HCT116 (cell line): ENCODE data around the gene SDK1. TPM values are rescaled to one million over a fixed set of nuclear protein-coding genes. Genes with fewer than 3 reads are reported as not detected.

Experiments
- ATAC-seq: fragments of 200-7000 bp; cut with Tn5 transposase; 2 replicates; pipeline ENCODE4 v1.9.1; 2020; ENCODE audit warnings: mild to moderate bottlenecking, moderate library complexity
- BruUV-seq: library from RNA; stranded (reverse); fragments of 400-500 nt; replicated peaks from 2 replicates; lab custom pipeline; 2021; lab: Mats Ljungman, UMichigan
- CTCF ChIA-PET: fragments of 300-600 bp; sonication (Branson Sonifier 250); formaldehyde crosslinking; loops from one replicate; lab custom pipeline; 2021; ENCODE audit warnings: antibody characterized with exemption; lab: Charles Lee
- POLR2A ChIA-PET: fragments of 300-600, 350-600 bp; sonication (Branson Sonifier 250); formaldehyde crosslinking; loops from one replicate; lab custom pipeline; 2021; ENCODE audit warnings: antibody characterized with exemption; lab: Charles Lee
- RAD21 ChIA-PET, 2 experiments: fragments of 300-600 bp; sonication (Branson Sonifier 250); formaldehyde crosslinking; loops; one replicate each; lab custom pipeline; 2023; ENCODE audit warnings: low total read pairs in 2 of 2; ENCODE audit not compliant: uncharacterized antibody in 2 of 2, unreplicated experiment in 2 of 2, low non-redundant PET in 1 of 2; lab: Charles Lee
- DNase-seq: peaks from one replicate; pipeline ENCODE4 v3.0.0-alpha.2; 2010; ENCODE audit warnings: low read depth, low spot score
- H2AFZ ChIP-seq: fragments of 200-600 bp; shearing (Covaris generic), sonication (generic); 2 replicates; pipeline ENCODE4 v1.6.1; 2017; ENCODE audit warnings: low read depth, mixed run types, mixed read lengths, antibody characterized with exemption, low read length; ENCODE audit not compliant: poor library complexity, severe bottlenecking
- H3K27ac ChIP-seq: 2 replicates; pipeline ENCODE4 v1.5.1; 2012; ENCODE audit warnings: low read depth, low read length
- H3K27me3 ChIP-seq: fragments of 200-600 bp; sonication (generic); 2 replicates; pipeline ENCODE4 v1.6.1; 2016; ENCODE audit warnings: mixed run types, low read length, mixed read lengths; ENCODE audit not compliant: insufficient read depth
- H3K36me3 ChIP-seq, 2 experiments: fragments of 200-500 bp in 1 of 2; fragments of 200-600 bp in 1 of 2; sonication (Bioruptor generic) in 1 of 2; sonication (generic) in 1 of 2; 2 replicates each; pipeline versions ENCODE4 v1.5.1 to v1.6.1; 2014 to 2016; ENCODE audit warnings: low read length in 2 of 2, inconsistent platforms in 1 of 2, mixed read lengths in 1 of 2, mixed run types in 1 of 2; ENCODE audit not compliant: insufficient read depth in 2 of 2, control insufficient read depth in 1 of 2
- H3K4me1 ChIP-seq, 2 experiments: fragments of 200-600 bp in 1 of 2; sonication (generic) in 1 of 2; 2 replicates each; pipeline versions ENCODE4 v1.5.1 to v1.6.1; 2012 to 2017; ENCODE audit warnings: low read length in 2 of 2, inconsistent platforms in 1 of 2, mild to moderate bottlenecking in 1 of 2, mixed read lengths in 1 of 2, mixed run types in 1 of 2, moderate library complexity in 1 of 2; ENCODE audit not compliant: insufficient read depth in 2 of 2, control insufficient read depth in 1 of 2
- H3K4me2 ChIP-seq: fragments of 200-600 bp; sonication (generic); 2 replicates; pipeline ENCODE4 v1.6.1; 2017; ENCODE audit warnings: mixed run types, low read length, mixed read lengths
- H3K4me3 ChIP-seq, 2 experiments: fragments of 200-600 bp in 1 of 2; sonication (generic) in 1 of 2; replicated peaks in 1 of 2; 2 replicates each; pipeline ENCODE4 v1.5.1; 2011 to 2016; ENCODE audit warnings: low read length in 2 of 2, control low read depth in 1 of 2, low read depth in 1 of 2, mild to moderate bottlenecking in 1 of 2, mixed read lengths in 1 of 2, mixed run types in 1 of 2
- H3K79me2 ChIP-seq: fragments of 200-600 bp; sonication (generic); 2 replicates; pipeline ENCODE4 v1.6.1; 2017; ENCODE audit warnings: mild to moderate bottlenecking, mixed run types, low read length, moderate library complexity, mixed read lengths; ENCODE audit not compliant: insufficient read depth
- H3K9ac ChIP-seq: fragments of 200-600 bp; sonication (generic); 2 replicates; pipeline ENCODE4 v1.6.1; 2016; ENCODE audit warnings: low read length, mixed read lengths
- H3K9me2 ChIP-seq: fragments of 200-600 bp; sonication (generic), shearing (Covaris generic); 2 replicates; pipeline ENCODE4 v1.6.1; 2017; ENCODE audit warnings: mixed run types, mild to moderate bottlenecking, moderate library complexity; ENCODE audit not compliant: insufficient read depth
- H3K9me3 ChIP-seq, 2 experiments: fragments of 200-500 bp in 1 of 2; fragments of 200-600 bp in 1 of 2; sonication (Bioruptor generic) in 1 of 2; sonication (generic) in 1 of 2; 2 replicates each; pipeline ENCODE4 v1.6.1; 2014 to 2017; ENCODE audit warnings: low read length in 2 of 2, mixed read lengths in 2 of 2, inconsistent platforms in 1 of 2, low read depth in 1 of 2, mild to moderate bottlenecking in 1 of 2, mixed run types in 1 of 2, moderate library complexity in 1 of 2; ENCODE audit not compliant: control insufficient read depth in 1 of 2, insufficient read depth in 1 of 2
- H4K20me1 ChIP-seq: fragments of 200-600 bp; sonication (generic), shearing (Covaris generic); 2 replicates; pipeline ENCODE4 v1.6.1; 2017; ENCODE audit warnings: mixed run types, mild to moderate bottlenecking, moderate library complexity; ENCODE audit not compliant: insufficient read depth
- ELF1 ChIP-seq: IDR thresholded peaks from 2 replicates; pipeline ENCODE4 v1.6.1; 2012; ENCODE audit warnings: low read depth, borderline replicate concordance
- FOSL1 ChIP-seq: IDR thresholded peaks from 2 replicates; pipeline ENCODE4 v1.6.1; 2012; ENCODE audit warnings: low read depth
- JUND ChIP-seq: IDR thresholded peaks from 2 replicates; pipeline ENCODE4 v1.6.1; 2012
- POLR2A ChIP-seq: IDR thresholded peaks from 2 replicates; pipeline ENCODE4 v1.7.0; 2011; ENCODE audit warnings: borderline replicate concordance; ENCODE audit not compliant: insufficient read depth, insufficient read length; ENCODE audit errors: extremely low read depth
- YY1 ChIP-seq: IDR thresholded peaks from 2 replicates; pipeline ENCODE4 v1.6.1; 2011; ENCODE audit warnings: low read length, low read depth, moderate library complexity, mild to moderate bottlenecking; ENCODE audit not compliant: insufficient replicate concordance; ENCODE audit errors: extremely low read depth
- ZNF274 ChIP-seq: fragments of 200-500 bp; sonication (Bioruptor generic); IDR thresholded peaks from 2 replicates; pipeline ENCODE4 v1.6.1; 2014; ENCODE audit warnings: mild to moderate bottlenecking, low read depth, low read length, inconsistent platforms
- intact Hi-C: fragments of 100-400 bp; cut with micrococcal nuclease; formaldehyde crosslinking; loops from 2 replicates; pipeline ENCODE4 v1.10.0; 2022
- total RNA-seq: library from RNA; stranded (reverse); gene quantifications from one replicate; pipeline ENCODE4 v1.2.1, GENCODE V29; 2021; ENCODE audit not compliant: unreplicated experiment
- TF ChIP-seq, protein P1 (sequence below), 3 experiments: fragments of 200-600 bp in 1 of 3; sonication (generic) in 1 of 3; IDR thresholded peaks in 2 of 3; conservative IDR thresholded peaks in 1 of 3; 2 replicates each; pipeline ENCODE4 v1.5.1; 2012 to 2017; ENCODE audit warnings: low read depth in 2 of 3, low read length in 2 of 3, antibody characterized with exemption in 1 of 3, borderline replicate concordance in 1 of 3, control low read depth in 1 of 3, mild to moderate bottlenecking in 1 of 3, mixed read lengths in 1 of 3, mixed run types in 1 of 3, moderate library complexity in 1 of 3; ENCODE audit not compliant: insufficient read depth in 1 of 3
- TF ChIP-seq, protein P2 (sequence below): IDR thresholded peaks from 2 replicates; pipeline ENCODE4 v1.6.1; 2012; ENCODE audit warnings: low read depth
- TF ChIP-seq, protein P3 (sequence below): IDR thresholded peaks from 2 replicates; pipeline ENCODE4 v1.6.1; 2012
- TF ChIP-seq, protein P4 (sequence below): IDR thresholded peaks from 2 replicates; pipeline ENCODE4 v1.6.1; 2011; ENCODE audit warnings: mild to moderate bottlenecking, low read length, moderate library complexity; ENCODE audit not compliant: insufficient replicate concordance; ENCODE audit errors: extremely low read depth

The SDK1 gene
- total RNA-seq, 1 experiment from 2014 or later, result 0.05 TPM

DNA sequence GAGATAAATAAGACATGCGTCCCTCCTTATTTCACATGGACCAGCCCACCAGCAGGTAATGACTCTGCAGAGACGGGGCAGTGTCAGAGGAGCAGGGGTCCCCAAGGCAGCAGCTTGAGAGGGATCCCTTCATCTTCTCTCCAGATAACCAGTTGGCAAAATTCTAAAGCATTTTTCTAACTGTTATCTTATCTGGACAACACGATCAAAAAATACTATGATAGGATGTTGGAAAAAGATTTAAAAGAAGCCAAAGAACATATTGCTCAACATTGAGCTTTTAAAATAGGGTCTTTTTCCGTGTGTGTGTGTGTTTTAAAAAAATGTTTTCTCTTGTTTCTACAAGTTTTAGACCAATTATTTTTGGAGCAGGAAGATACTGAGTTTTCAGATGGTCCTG lies 641.2 kb downstream of the SDK1 start:
- no peaks in the 10 kb centered on the region for H3K36me3 ChIP-seq
- no peak for DNase-seq
- H3K4me3 ChIP-seq, result no peak overlapping the region
- RAD21 ChIA-PET, result no interaction called here
- no peak overlapping the region for H2AFZ ChIP-seq
- no peaks in the 10 kb centered on the region for H3K79me2 ChIP-seq
- BruUV-seq, result no TSS peak
- CTCF ChIA-PET, result no interaction called here
- no peak overlapping the region for H3K4me2 ChIP-seq
- no peaks in the 10 kb centered on the region for H3K9me3 ChIP-seq
- H3K9ac ChIP-seq, result no peak overlapping the region
- H3K9me2 ChIP-seq, result no peaks in the 10 kb centered on the region
- no peaks in the 10 kb centered on the region for H3K4me1 ChIP-seq
- H4K20me1 ChIP-seq, result no peaks in the 10 kb centered on the region
- ATAC-seq, result no peak
- intact Hi-C loops, result no loop called here
- no peak for TF ChIP-seq JUND
- no peak for TF ChIP-seq ELF1
- no peak for TF ChIP-seq POLR2A
- no peak for TF ChIP-seq FOSL1
- TF ChIP-seq, protein P1, sequence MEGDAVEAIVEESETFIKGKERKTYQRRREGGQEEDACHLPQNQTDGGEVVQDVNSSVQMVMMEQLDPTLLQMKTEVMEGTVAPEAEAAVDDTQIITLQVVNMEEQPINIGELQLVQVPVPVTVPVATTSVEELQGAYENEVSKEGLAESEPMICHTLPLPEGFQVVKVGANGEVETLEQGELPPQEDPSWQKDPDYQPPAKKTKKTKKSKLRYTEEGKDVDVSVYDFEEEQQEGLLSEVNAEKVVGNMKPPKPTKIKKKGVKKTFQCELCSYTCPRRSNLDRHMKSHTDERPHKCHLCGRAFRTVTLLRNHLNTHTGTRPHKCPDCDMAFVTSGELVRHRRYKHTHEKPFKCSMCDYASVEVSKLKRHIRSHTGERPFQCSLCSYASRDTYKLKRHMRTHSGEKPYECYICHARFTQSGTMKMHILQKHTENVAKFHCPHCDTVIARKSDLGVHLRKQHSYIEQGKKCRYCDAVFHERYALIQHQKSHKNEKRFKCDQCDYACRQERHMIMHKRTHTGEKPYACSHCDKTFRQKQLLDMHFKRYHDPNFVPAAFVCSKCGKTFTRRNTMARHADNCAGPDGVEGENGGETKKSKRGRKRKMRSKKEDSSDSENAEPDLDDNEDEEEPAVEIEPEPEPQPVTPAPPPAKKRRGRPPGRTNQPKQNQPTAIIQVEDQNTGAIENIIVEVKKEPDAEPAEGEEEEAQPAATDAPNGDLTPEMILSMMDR (IDR thresholded peaks at IDR 0.05 in 2 of 3, conservative IDR thresholded peaks at IDR 0.05 in 1 of 3; ENCODE audit: borderline replicate concordance in 1 of 3, insufficient read depth in 1 of 3, low read depth in 2 of 3, low read length in 2 of 3), result no peak
- no peak for TF ChIP-seq YY1
- H3K27ac ChIP-seq, result no peak overlapping the region
- H3K27me3 ChIP-seq, result no peaks in the 10 kb centered on the region
- POLR2A ChIA-PET, result no interaction called here

DNA sequence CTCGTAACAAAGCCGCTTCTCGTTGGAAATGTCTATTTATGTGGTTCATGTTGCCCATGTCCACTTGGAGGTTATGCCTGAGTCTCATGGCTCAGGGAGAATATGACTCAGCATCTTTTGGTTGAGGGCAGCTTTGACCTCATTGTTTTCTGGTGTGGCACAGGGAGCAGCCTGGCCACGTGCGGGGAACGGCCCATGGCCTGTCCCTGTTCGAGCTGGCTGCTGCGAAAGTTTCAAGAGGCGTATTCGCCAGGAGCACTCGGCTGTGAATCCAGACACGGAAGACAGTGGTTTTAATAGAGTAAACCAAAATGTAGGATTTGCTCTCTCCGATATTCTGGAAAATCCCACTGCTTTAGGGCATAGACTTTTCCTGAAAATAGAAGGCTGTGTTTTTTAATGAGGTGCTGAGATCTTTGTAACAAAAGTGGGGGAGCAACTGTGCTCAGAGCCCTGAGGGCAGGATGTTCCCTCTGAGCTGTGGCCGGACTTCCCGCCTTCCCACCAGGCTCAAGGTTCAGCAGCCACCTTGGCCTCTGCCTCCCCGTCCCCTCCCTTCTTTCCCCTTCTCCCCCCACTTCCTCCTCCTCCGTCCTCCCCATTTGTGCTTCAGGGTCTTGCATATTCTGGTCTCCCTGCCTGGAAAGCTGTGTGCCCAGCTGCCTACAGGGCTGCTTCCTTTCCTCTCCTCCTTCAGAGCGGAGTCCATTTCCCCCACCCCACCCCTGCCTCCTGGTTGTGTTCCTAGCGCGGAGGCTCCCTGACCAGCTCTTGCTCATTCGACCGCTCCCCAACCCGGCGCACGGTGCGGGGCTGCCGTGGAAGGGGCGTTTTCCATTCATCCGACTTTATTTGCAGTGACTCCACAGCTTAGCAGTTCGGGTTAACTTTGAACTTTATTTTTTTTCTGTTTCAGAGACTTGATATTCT lies 642.0 kb downstream of the SDK1 start:
- Histone ChIP-seq H3K9ac (no peak overlapping the region), H4K20me1 (no peaks in the 10 kb centered on the region), H3K79me2 (no peaks in the 10 kb centered on the region), H3K9me3 (no peaks in the 10 kb centered on the region), H3K4me2 (no peak overlapping the region), H3K36me3 (no peaks in the 10 kb centered on the region), H3K27ac (no peak overlapping the region), H2AFZ (no peak overlapping the region), H3K9me2 (no peaks in the 10 kb centered on the region), H3K4me3 (no peak overlapping the region), H3K4me1 (no peaks in the 10 kb centered on the region), H3K27me3 (no peaks in the 10 kb centered on the region)
- DNase-seq (no peak), ATAC-seq (no peak)
- intact Hi-C loops, result no loop called here
- ChIA-PET RAD21 (no interaction called here), POLR2A (no interaction called here), CTCF (no interaction called here)
- BruUV-seq, result no TSS peak
- TF ChIP-seq, protein P2, sequence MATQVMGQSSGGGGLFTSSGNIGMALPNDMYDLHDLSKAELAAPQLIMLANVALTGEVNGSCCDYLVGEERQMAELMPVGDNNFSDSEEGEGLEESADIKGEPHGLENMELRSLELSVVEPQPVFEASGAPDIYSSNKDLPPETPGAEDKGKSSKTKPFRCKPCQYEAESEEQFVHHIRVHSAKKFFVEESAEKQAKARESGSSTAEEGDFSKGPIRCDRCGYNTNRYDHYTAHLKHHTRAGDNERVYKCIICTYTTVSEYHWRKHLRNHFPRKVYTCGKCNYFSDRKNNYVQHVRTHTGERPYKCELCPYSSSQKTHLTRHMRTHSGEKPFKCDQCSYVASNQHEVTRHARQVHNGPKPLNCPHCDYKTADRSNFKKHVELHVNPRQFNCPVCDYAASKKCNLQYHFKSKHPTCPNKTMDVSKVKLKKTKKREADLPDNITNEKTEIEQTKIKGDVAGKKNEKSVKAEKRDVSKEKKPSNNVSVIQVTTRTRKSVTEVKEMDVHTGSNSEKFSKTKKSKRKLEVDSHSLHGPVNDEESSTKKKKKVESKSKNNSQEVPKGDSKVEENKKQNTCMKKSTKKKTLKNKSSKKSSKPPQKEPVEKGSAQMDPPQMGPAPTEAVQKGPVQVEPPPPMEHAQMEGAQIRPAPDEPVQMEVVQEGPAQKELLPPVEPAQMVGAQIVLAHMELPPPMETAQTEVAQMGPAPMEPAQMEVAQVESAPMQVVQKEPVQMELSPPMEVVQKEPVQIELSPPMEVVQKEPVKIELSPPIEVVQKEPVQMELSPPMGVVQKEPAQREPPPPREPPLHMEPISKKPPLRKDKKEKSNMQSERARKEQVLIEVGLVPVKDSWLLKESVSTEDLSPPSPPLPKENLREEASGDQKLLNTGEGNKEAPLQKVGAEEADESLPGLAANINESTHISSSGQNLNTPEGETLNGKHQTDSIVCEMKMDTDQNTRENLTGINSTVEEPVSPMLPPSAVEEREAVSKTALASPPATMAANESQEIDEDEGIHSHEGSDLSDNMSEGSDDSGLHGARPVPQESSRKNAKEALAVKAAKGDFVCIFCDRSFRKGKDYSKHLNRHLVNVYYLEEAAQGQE, result no peak
- TF ChIP-seq ZNF274, result no peak
- no peak for TF ChIP-seq JUND
- TF ChIP-seq, protein P3, sequence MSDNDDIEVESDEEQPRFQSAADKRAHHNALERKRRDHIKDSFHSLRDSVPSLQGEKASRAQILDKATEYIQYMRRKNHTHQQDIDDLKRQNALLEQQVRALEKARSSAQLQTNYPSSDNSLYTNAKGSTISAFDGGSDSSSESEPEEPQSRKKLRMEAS, result no peak
- no peak for TF ChIP-seq FOSL1
- TF ChIP-seq, protein P4, sequence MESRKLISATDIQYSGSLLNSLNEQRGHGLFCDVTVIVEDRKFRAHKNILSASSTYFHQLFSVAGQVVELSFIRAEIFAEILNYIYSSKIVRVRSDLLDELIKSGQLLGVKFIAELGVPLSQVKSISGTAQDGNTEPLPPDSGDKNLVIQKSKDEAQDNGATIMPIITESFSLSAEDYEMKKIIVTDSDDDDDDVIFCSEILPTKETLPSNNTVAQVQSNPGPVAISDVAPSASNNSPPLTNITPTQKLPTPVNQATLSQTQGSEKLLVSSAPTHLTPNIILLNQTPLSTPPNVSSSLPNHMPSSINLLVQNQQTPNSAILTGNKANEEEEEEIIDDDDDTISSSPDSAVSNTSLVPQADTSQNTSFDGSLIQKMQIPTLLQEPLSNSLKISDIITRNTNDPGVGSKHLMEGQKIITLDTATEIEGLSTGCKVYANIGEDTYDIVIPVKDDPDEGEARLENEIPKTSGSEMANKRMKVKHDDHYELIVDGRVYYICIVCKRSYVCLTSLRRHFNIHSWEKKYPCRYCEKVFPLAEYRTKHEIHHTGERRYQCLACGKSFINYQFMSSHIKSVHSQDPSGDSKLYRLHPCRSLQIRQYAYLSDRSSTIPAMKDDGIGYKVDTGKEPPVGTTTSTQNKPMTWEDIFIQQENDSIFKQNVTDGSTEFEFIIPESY, result no peak
